ENCODE data around the gene DNAJC2.
A peak's percentile ranks its signal among the peaks of the same experiment; 100 is the strongest.
"Not testable (repeated sequence)": the region's sequence is repeated elsewhere in the genome, so short reads cannot be mapped to it uniquely, and the experiment has no call there.

Gene DNAJC2

DNA sequence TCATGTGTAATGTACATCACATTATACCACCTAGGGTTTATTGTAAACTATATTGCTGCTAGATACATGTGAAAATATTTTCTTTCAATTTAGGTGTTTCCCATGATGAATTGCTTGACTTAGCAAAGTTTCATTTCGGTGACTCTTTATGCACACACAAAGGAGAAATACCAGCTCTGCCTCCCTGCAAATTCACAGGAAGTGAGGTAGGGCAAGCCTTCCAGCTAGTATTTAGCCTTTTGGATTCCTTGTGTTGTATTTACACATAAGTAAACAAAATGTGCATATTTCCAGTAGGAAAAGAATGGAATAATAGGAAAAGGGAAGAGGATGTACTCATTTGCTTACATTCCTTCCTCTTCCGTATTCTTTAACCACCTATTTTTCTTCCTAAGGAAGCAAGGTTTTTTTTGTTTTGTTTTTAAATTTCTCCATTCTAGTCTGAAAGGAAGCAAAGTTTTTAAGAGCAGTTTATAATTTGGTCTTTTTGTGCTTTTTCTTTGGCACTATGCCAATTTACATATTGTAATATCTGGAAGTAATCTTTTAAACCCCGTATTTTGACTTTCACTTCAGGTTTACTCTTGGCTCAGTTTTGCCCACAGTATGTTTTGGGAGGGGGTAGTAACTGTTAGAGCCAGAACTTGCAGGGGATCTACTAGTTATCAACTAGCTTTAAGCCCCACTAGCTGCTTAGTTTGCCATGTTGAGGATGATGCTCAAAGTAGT, 36.9 kb downstream of the DNAJC2 start:
- no peak for TF ChIP-seq TAF1 (IDR thresholded peaks at IDR 0.05; ENCODE audit: low read depth, low read length)
- no peak for TF ChIP-seq POU2F2 (IDR thresholded peaks at IDR 0.05; ENCODE audit: low read depth, low read length)
- no peak for TF ChIP-seq PAX5 (IDR thresholded peaks at IDR 0.05; ENCODE audit: insufficient read depth, low read length, severe bottlenecking)
- TF ChIP-seq POLR2AphosphoS5 (IDR thresholded peaks at IDR 0.05; ENCODE audit: low read depth, low read length): no peak
- TF ChIP-seq POLR2A (IDR thresholded peaks at IDR 0.05; ENCODE audit: low read depth, low read length): no peak
- no peak for TF ChIP-seq SPI1 (IDR thresholded peaks at IDR 0.05; ENCODE audit: low read depth, low read length)
- FAIRE-seq: peak; percentile 86
- DNase-seq (ENCODE audit: insufficient read length, low spot score): no peak

DNA sequence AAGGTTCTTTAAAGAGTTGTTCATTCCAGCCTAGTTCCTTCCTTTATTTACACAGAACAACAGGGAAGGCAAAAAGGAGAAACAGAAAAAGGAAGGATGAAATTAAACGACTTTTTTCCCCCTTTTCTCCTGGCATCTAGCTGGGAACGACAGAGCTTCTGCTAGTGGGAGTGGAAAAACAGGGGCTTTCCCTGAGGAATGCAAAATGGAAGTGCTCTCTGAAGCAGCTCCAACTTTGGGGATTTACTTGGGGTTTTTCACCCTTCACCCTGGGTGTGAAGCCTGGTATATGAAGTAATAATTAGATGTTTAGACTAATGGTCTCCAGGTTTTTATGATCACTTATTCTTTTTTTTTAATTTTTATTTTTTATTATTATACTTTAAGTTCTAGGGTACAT, 43.1 kb downstream of the DNAJC2 start:
- FAIRE-seq (no peak), DNase-seq (ENCODE audit: insufficient read length, low spot score) (no peak)

DNA sequence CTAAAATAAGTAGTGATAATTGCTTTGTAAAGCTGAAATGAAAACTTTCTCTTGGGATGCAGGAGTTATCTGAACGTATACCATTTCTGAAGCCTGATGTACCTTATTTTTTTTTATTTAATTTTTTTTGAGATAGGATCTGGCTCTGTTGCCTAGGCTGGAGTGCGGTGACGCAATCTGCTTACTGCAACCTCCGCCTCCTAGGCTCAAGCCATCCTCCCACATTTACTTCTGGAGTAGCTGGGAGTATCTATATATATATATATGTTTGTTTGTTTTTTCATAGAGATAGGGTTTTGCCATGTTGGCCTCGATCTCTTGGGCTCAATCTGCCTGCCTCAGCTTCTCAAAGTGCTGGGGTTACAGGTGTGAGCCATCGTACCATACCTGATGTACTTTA, 44.9 kb downstream of the DNAJC2 start:
- FAIRE-seq (no peak), DNase-seq (ENCODE audit: insufficient read length, low spot score) (no peak)
- TF ChIP-seq POLR2AphosphoS5 (IDR thresholded peaks at IDR 0.05; ENCODE audit: low read depth, low read length): no peak
- TF ChIP-seq PAX5 (IDR thresholded peaks at IDR 0.05; ENCODE audit: insufficient read depth, low read length, severe bottlenecking): no peak
- TF ChIP-seq POU2F2 (IDR thresholded peaks at IDR 0.05; ENCODE audit: low read depth, low read length): no peak
- TF ChIP-seq POLR2A (IDR thresholded peaks at IDR 0.05; ENCODE audit: low read depth, low read length): no peak
- no peak for TF ChIP-seq TAF1 (IDR thresholded peaks at IDR 0.05; ENCODE audit: low read depth, low read length)
- TF ChIP-seq SPI1 (IDR thresholded peaks at IDR 0.05; ENCODE audit: low read depth, low read length): no peak

More for the DNA sequence above, 43.1 kb downstream of the DNAJC2 start:
- no peak for TF ChIP-seq TAF1 (IDR thresholded peaks at IDR 0.05; ENCODE audit: low read depth, low read length)

DNA sequence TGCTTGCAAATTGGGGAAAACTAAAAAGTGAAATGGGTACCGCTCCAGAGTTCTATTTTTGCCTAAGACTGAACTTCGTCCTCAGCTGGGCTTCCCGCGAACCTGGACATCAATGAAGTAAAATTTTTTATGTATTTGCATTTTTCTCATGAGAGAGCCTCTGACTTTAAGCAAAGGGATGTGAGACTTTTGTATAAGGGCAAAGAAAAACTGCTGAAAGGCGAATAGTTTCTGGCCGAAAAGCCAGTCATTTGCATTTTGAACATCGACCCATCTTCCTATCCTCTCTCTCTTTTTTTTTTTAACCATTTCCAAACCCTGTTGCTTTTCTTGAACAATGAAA, 46.8 kb downstream of the DNAJC2 start:
- DNase-seq (ENCODE audit: insufficient read length, low spot score) (no peak), FAIRE-seq (no peak)
- no peak for TF ChIP-seq POLR2A (IDR thresholded peaks at IDR 0.05; ENCODE audit: low read depth, low read length)
- TF ChIP-seq TAF1 (IDR thresholded peaks at IDR 0.05; ENCODE audit: low read depth, low read length): no peak
- TF ChIP-seq POU2F2 (IDR thresholded peaks at IDR 0.05; ENCODE audit: low read depth, low read length): no peak
- TF ChIP-seq SPI1 (IDR thresholded peaks at IDR 0.05; ENCODE audit: low read depth, low read length): no peak
- TF ChIP-seq PAX5 (IDR thresholded peaks at IDR 0.05; ENCODE audit: insufficient read depth, low read length, severe bottlenecking): no peak
- no peak for TF ChIP-seq POLR2AphosphoS5 (IDR thresholded peaks at IDR 0.05; ENCODE audit: low read depth, low read length)

DNA sequence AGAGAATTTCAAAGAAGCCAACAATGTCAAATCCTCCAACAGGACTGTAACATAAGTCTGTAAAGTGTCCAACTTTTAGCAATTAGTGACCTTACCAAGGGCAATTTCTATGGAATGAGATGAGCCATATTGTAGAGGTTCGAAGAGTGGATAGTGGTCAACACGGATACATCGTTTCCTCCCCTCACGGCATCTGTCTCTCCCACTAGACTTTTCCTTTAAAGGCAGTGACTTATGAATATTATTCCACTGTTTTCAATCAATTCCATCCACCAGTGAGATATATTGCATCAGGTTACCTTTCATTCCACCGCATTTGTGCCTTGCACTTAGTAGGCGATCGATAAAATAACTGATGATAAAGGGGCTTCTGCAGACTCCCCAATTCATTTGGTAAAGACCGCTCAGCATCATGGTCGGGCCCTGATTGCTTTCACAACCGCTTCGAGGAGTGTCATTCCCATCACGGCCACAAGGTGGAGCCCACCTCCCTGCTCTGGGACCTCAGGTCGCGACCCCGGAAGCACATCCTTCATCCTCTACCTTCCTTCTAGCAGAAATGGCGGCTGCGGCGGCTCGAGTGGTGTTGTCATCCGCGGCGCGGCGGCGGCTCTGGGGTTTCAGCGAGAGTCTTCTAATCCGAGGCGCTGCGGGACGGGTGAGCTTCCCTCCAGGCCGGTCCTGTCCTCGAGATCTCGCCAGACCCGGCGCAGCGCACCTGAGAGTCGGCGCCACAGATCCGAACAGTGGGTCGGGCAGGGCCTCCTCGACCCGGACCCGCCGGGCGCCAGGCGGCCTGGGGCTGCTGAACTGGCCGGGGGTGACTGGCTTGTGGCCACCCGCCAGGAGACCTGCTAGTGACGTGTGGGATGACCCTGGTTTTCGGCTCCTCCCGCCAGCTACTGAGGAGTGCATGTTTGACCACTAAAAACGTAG, 47.4 kb downstream of the DNAJC2 start, which contains the start of gene PMPCB:
TSS of gene PMPCB (plus strand) at position 535 of the 936 bp plus-strand sequence. CDS start at position 560, 25 bp downstream.
- FAIRE-seq: peak; percentile 98
- peak; percentile 86 for TF ChIP-seq TAF1 (IDR thresholded peaks at IDR 0.05; ENCODE audit: low read depth, low read length)
- peak; percentile 64 for TF ChIP-seq POLR2A (IDR thresholded peaks at IDR 0.05; ENCODE audit: low read depth, low read length)
- TF ChIP-seq SPI1 (IDR thresholded peaks at IDR 0.05; ENCODE audit: low read depth, low read length): no peak
- TF ChIP-seq POLR2AphosphoS5 (IDR thresholded peaks at IDR 0.05; ENCODE audit: low read depth, low read length): peak; percentile 69; the same call in 1 of the 2 replicates
- TF ChIP-seq PAX5 (IDR thresholded peaks at IDR 0.05; ENCODE audit: insufficient read depth, low read length, severe bottlenecking): no peak
- TF ChIP-seq POU2F2 (IDR thresholded peaks at IDR 0.05; ENCODE audit: low read depth, low read length): no peak
- DNase-seq (ENCODE audit: insufficient read length, low spot score): peak; percentile 76

DNA sequence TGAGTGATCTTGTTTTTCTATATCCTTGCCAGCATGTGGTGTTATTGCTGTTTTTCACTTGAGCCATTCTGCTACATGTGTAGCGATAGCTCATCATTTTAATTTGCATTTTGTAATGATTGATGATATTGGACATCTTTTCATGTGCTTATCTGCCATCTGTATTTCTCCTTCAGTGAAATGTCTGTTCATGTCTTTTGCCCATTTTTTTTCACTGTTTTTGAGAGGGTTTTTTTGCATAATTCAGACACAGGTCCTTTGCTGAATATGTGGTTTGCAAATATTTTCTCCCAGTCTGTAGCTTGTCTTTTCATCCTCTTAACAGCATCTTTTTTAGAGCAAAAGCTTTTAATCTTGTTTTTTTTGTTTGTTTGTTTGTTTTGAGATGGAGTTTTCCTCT, 51.0 kb downstream of the DNAJC2 start:
- FAIRE-seq (no peak), DNase-seq (ENCODE audit: insufficient read length, low spot score) (no peak)

DNA sequence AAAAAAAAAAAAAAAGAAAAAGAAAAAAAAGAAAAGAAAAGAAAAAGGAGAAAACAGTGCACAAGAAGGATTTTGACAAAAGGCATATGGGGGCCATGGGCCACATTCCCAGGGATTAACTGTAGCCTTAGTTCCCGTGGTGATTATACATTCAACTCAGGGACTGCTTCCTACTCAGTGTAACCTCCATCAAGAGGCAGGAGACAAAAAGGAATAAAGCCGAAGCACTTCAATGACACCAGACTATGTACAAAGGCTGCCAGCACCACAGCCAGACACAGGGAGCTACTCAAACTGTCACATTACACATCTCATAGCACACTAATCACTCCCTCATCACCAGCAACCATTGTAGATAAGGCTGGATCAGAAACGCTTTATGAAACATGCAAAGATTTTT, 52.4 kb downstream of the DNAJC2 start:
- TF ChIP-seq POLR2A (IDR thresholded peaks at IDR 0.05; ENCODE audit: low read depth, low read length) (no peak), PAX5 (IDR thresholded peaks at IDR 0.05; ENCODE audit: insufficient read depth, low read length, severe bottlenecking) (no peak), SPI1 (IDR thresholded peaks at IDR 0.05; ENCODE audit: low read depth, low read length) (no peak), POLR2AphosphoS5 (IDR thresholded peaks at IDR 0.05; ENCODE audit: low read depth, low read length) (no peak), TAF1 (IDR thresholded peaks at IDR 0.05; ENCODE audit: low read depth, low read length) (no peak), POU2F2 (IDR thresholded peaks at IDR 0.05; ENCODE audit: low read depth, low read length) (no peak)
- no peak for DNase-seq (ENCODE audit: insufficient read length, low spot score)
- FAIRE-seq: no peak

More for the DNA sequence above, 51.0 kb downstream of the DNAJC2 start:
- no peak for TF ChIP-seq POLR2A (IDR thresholded peaks at IDR 0.05; ENCODE audit: low read depth, low read length)
- TF ChIP-seq TAF1 (IDR thresholded peaks at IDR 0.05; ENCODE audit: low read depth, low read length): no peak
- TF ChIP-seq SPI1 (IDR thresholded peaks at IDR 0.05; ENCODE audit: low read depth, low read length): no peak
- no peak for TF ChIP-seq PAX5 (IDR thresholded peaks at IDR 0.05; ENCODE audit: insufficient read depth, low read length, severe bottlenecking)
- TF ChIP-seq POU2F2 (IDR thresholded peaks at IDR 0.05; ENCODE audit: low read depth, low read length): no peak
- TF ChIP-seq POLR2AphosphoS5 (IDR thresholded peaks at IDR 0.05; ENCODE audit: low read depth, low read length): no peak

DNA sequence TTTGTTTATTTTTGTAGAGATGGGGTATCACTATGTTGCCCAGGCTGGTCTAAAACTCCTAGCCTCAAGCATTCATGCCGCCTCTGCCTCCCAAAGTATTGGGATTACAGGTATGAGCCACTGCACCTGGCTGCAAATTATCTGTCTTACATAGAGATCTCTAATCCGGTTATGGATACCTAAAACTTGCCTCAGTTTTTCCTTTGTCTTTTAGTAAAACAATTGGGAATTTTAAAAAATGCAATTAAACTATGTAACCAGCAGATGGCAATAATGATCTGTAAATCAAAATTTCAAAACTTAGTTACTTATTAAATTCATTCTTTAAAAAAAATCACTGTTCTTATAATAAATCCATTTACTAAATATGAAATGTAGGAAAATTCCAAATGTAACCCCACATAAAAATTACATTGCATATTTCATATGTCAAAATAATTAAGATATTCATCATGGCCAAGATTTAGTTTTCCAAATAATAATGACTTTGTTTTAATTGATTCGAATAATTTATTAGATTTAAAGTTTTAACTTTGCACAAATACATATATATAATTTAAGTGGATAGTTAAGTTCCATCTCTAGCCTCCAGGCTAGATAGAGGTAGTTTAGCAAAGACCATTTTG, 61.7 kb downstream of the DNAJC2 start:
- DNase-seq (ENCODE audit: insufficient read length, low spot score); FAIRE-seq: not testable (repeated sequence)

DNA sequence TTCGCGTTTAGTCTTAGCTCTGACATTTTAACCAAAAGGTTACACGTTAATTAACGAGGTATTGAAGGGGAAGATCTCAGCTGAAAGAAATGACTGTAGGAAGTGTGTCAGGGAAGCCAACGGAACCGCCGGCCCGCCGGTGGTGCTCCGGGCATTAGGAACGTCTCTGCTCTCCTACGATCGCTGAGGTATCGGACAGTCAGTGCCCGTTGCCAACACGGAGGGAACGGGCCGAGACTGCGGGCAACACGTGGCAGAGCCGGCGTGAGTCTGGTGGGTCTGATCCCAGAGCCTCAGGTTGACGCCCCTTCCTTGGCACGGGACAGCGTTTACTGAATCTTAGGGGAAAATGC, 63.8 kb downstream of the DNAJC2 start:
- not testable (repeated sequence) for DNase-seq (ENCODE audit: insufficient read length, low spot score); FAIRE-seq

DNA sequence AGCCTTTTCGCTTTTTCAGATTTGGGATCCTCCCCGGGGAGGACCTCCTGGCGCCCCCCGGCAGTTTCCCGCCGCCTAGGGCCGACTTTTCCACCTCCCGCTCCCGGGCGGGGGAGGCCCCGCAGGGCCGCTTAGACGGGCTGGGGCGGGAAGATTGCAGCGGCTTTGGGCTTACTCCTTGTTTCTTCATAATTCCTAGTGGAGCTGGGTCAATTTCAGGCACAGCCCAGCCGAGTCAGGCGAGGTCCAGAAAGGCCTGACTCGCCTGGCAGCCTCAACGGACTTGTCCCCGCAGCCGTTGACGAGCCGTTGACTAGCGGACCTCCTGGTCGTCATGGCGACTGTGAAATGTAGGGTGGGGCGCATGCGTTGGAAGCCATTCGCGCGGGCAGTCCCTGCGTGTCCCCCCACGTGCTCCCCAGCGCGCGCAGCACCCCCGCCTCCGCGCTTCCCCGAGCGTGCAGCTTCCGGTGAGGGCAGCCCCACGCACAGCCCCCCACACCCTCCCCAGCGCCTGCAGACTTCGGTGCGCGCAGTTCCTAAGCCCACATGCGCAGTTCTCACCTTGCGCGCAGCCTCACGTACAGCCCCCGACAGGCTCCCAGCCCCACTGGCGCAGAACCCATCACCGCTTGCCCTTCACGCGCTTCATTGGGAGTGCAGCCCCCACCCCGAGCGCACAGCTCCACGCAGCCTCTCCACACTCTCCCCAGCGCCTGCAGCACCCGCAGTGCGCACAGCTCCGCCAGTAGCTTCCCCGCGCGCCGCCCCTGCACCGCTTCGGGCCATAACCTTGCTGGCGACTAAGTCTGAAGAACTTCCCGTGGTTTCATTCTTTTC, 64.4 kb downstream of the DNAJC2 start:
- DNase-seq (ENCODE audit: insufficient read length, low spot score): peak; percentile 24
- peak; percentile 38 for FAIRE-seq

DNA sequence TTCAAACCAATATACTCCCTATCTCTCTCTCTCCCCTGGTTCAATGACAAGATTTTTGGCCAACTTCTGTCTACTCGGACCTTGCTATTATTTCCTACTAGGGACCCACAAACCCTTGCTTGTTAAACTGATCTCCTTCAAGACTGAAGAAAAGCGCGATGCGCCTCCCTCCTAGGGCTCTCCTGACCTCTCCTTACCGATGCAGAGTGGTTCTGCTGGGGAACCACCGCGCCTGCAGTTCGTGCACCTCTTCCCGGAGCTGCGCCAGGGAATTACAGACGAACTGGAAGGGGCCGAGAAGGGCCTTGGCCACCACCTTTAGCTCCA, 65.0 kb downstream of the DNAJC2 start:
- not testable (repeated sequence) for DNase-seq (ENCODE audit: insufficient read length, low spot score); FAIRE-seq

DNA sequence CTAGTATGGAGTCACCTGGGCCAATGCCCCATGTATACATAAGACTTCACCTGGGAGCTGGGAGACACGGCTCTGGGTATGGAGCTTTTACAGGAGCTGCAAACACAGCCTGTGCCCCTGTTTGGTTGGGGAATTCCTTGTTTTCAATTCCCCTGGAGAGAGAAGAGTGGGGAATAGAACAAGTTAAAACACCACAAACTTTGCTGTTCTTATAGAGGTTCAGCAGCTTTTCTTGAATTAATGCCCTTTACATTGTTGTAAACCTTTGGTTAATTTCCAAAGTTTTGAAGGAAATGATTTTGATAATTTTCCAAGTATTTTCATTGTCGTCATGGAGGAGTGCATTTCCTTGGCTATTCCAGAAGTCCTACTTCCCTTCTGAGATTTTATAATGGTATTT, 66.4 kb downstream of the DNAJC2 start:
- not testable (repeated sequence) for FAIRE-seq; DNase-seq (ENCODE audit: insufficient read length, low spot score)

DNA sequence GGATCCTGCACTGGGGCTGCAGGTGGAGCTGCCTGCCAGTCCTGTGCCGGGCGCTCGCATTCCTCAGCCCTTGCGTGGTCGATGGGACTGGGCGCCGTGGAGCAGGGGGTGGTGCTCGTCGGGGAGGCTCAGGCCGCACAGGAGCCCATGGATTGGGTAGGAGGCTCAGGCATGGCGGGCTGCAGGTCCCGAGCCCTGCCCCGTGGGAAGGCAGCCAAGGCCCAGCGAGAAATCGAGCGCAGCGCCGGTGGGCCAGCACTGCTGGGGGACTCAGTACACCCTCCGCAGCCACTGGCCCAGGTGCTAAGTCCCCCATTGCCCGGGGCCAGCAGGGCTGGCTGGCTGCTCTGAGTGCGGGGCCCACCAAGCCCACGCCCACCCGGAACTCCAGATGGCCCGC, 69.7 kb downstream of the DNAJC2 start:
- not testable (repeated sequence) for DNase-seq (ENCODE audit: insufficient read length, low spot score); FAIRE-seq

DNA sequence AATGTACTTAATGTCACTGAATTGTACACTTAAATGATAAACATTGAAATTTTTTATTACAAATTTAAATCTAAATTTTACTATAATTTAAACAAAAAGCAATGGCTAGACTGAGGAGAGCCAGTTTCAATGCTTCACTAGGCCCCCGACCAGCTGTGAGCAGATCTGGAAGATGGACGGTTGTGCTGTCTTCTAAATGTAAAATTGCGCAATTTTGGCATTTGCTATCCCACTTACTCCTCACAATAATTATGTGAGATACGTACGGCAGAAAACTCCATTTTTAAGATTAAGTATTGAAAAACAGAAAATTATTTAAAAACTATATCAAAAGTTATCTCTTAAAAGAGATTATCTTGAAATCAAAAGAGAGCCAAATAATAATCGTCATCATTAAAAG, 71.2 kb downstream of the DNAJC2 start:
- DNase-seq (ENCODE audit: insufficient read length, low spot score); FAIRE-seq: not testable (repeated sequence)

Measured in GM12891 (cell line).